Activated CD8-positive, alpha-beta memory T cell treated with anti-CD3 and anti-CD28 coated beads for 36 hours (primary cell): ENCODE results near the gene CFI. TPM values are rescaled to one million over a fixed set of nuclear protein-coding genes. Genes with fewer than 3 reads are reported as not detected.

ENCODE experiments used
- CTCF ChIA-PET: fragments of 350-600 bp; sonication (Branson Sonifier 250); formaldehyde crosslinking; loops from one replicate; lab custom pipeline; 2021; ENCODE audit warnings: antibody characterized with exemption; lab: Charles Lee
- POLR2A ChIA-PET: fragments of 350-600 bp; sonication (Branson Sonifier 250); formaldehyde crosslinking; loops from one replicate; lab custom pipeline; 2021; ENCODE audit warnings: antibody characterized with exemption; lab: Charles Lee
- total RNA-seq, 2 experiments: library from RNA; stranded (reverse); gene quantifications; one replicate each; pipeline ENCODE4 v1.2.3, GENCODE V29; 2021

The CFI gene
- under 1 TPM in 1 of 2 experiments, not detected in 1; 0.17 TPM for total RNA-seq

DNA sequence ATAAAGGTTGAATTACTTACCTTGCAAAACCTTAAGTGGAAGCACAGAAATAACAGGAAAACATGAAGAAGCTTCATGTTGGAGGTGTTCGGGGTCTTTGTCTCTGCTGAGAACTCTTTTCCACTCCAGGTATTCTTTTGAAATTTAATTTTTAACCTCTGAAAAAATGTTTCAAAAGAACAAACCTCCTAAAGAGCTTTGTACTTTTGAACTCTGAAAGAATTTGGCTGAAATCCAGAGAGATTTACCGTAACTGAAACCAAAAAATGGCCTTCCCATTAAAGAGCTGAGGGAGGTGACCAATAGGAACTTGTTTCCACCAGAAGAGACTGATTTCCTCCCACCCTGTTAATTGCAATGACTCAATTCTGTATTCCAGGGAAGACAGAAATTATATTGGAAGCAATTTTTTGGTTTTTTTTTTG is at the start of gene CFI:
CFI (minus strand) TSS at position 105 of the 425 bp plus-strand sequence; CDS start at position 77, 28 bp downstream.
- ChIA-PET CTCF (no interaction called here), POLR2A (no interaction called here)

- ChIA-PET CTCF (no interaction called here), POLR2A (no interaction called here)
Measured at GRCh38 chr4:109850601-109851000, 48.8 kb upstream of the CFI start.

GRCh38 chr4:109848501-109848900 is 46.7 kb upstream of the CFI start:
- CTCF ChIA-PET = no interaction called here

GRCh38 chr4:109847896-109848442 is 46.2 kb upstream of the CFI start, which contains the start of gene LRIT3:
TSS of gene LRIT3 (plus strand) at chr4:109848107. CDS start at chr4:109848202, 95 bp downstream.
- CTCF ChIA-PET = no interaction called here
- POLR2A ChIA-PET = no interaction called here

More at GRCh38 chr4:109848501-109848900, 46.7 kb upstream of the CFI start:
- POLR2A ChIA-PET = no interaction called here

- ChIA-PET CTCF (no interaction called here), POLR2A (no interaction called here)
Measured at GRCh38 chr4:109846395-109847098, 44.7 kb upstream of the CFI start.

DNA sequence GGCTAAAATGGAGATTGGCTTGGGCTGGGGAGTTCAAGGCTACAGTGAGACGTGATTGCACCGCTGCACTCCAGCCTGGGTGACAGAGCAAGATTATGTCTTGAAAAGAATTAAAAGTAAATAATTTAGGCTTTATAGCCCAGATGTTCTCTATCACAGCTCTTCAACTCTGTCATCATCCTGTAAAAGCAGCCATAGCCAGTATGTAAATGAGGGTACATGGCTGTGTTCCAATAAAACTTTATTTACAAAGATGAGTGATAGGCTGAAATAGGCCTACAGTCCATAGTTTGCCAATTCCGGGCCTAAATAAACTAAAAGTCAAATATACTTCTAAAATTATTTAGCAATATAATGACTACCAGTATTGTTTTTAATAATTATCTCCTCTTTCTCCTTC is 35.2 kb upstream of the CFI start:
- ChIA-PET POLR2A (no interaction called here), CTCF (no interaction called here)

DNA sequence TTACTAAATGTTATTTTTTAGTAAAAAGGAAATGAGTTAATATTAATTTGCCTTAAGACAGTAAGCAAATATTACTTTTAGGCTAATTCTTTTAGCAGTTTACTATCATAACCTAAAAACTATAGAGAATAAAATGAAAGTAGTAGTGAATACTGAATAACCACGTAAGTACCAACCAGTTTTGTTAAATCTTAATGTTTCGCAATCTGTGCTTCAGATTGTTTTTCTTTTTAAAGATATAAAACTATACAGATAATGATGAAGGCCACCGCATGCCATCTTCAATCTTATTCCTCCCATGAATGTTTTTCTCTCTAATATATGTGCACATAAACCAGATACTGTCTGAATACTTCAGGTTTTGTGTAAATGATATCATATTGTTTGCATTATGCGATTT is 32.0 kb upstream of the CFI start:
- CTCF ChIA-PET = no interaction called here
- POLR2A ChIA-PET = no interaction called here

- ChIA-PET CTCF (no interaction called here), POLR2A (no interaction called here)
Measured at GRCh38 chr4:109827672-109828071, 25.9 kb upstream of the CFI start, which contains the start of gene RRH. TSS of gene RRH (plus strand) at chr4:109827972. CDS start at chr4:109828028, 56 bp downstream.

DNA sequence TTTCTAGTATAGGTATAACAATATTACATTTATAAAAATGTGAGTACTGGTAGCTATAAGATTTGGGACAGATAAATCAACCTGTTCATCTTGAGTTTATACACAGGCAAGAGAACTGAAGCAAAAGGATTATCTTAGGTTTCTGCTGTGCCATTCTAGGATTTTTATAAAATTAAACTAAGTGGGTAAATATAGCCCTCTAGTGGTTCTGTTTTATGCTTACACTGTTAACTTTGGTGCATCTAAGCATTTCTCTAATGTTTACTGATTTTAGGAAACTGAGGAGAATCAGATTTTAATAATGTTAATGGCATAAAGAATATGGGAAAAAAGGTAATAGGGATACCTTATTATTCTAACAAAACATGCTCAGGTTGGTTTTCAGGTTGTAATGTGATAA is 24.9 kb upstream of the CFI start:
- ChIA-PET POLR2A (no interaction called here), CTCF (no interaction called here)

- ChIA-PET CTCF (no interaction called here), POLR2A (no interaction called here)
Measured at GRCh38 chr4:109821185-109821584, 19.4 kb upstream of the CFI start.

GRCh38 chr4:109820563-109820962 is 18.8 kb upstream of the CFI start:
- POLR2A ChIA-PET = no interaction called here

DNA sequence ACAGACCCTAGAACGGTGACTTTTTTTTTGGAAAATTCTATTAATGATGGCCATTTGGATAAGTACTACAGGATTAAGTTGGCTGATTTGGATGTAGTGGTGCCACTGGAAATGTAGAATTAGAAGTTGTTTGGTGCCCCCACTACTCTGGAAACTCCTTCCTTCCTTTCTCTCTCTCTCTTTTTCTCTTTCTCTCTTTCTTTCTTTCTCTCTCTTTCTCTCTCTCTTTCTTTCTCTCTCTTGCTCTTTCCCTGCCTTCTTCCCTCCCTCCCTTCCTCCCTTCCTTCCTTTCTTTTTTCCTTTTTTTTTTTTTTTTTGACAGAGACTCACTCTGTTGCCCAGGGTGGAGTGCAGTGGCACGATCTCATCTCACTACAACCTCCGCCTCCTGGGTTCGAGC is 16.5 kb upstream of the CFI start:
- ChIA-PET CTCF (no interaction called here), POLR2A (no interaction called here)

More at GRCh38 chr4:109820563-109820962, 18.8 kb upstream of the CFI start:
- CTCF ChIA-PET = interaction anchor here (1.4 kb wide), 1 partner anchor 396 kb away, joined by 3 read pairs; no protein-coding TSS in a partner anchor

GRCh38 chr4:109816894-109817293 is 15.1 kb upstream of the CFI start:
- ChIA-PET POLR2A (interaction anchor here (0.5 to 1.9 kb wide), 4 partner anchors 43 to 546 kb away, joined by 3 to 4 read pairs (median 4); partner anchors contain the start of gene SEC24B), CTCF (no interaction called here)

DNA sequence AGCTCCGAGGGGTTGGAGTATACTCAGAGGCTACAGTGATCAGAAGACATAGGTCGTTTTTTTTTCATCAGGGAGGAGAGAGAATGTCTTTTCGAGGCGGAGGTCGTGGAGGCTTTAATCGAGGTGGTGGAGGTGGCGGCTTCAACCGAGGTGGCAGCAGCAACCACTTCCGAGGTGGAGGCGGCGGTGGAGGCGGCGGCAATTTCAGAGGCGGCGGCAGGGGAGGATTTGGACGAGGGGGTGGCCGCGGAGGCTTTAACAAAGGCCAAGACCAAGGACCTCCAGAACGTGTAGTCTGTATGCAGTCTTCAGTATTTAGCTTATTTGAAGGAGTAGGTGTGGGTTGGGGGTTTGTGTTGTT is 14.3 kb upstream of the CFI start:
- CTCF ChIA-PET = no interaction called here
- POLR2A ChIA-PET = interaction anchor here (1.0 to 1.9 kb wide), 3 partner anchors 86 to 383 kb away, joined by 4 to 9 read pairs (median 4); partner anchors contain the start of genes PLA2G12A and SEC24B

DNA sequence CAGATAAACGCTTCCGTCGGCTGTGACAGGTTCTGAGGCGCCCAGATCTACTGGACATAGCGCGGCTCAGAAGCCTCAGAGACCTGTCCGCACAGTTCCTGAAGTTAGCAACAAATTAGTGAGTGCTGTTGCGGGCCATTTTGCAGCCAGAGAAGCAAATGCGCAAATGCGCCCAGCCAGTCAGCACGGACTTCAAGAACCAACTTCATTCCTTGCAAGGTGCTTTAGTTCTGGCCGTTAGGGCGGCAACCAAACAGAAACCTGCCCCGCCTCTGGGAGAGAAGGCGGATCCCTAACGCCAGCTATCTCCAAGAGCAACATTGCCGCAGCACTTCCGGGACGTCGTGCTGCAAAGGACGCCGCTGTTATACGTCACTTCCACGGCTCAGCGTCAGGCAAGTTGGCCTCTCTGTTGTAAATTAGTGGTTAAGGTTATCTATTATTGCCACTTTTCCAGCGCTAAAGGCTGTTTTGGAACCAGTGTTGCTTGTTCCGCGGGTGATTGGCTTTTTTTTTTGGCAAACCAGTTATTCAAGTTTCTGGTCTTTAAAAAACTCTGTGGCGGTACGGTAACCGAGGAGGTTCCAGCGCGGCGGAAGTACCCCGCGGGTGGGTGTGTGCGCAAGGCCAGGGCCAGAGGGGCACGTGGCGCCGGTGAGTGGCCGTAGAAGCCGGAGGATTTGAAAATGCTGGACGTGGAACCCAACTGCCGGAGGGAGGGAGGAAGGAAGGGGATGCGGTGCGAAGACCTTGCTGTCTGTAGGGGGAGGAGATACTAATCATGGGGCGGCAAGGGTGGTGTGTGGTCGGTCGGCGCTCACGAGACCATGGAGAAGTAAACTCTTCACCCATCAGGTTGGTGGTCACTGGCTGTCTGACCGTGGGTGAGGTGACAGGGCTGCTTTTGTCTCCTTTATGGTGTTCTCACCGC is 13.6 kb upstream of the CFI start, which contains the start of gene GAR1:
GAR1 (plus strand) TSS at position 612 of the 931 bp plus-strand sequence. CDS start 403 bp downstream, outside the sequence.
- ChIA-PET CTCF (no interaction called here), POLR2A (interaction anchor here (0.7 to 1.7 kb wide), 4 partner anchors 47 to 383 kb away, joined by 3 to 9 read pairs (median 4); partner anchors contain the start of gene PLA2G12A)

GRCh38 chr4:109811707-109812106 is 9.9 kb upstream of the CFI start:
- POLR2A ChIA-PET = no interaction called here

GRCh38 chr4:109810552-109811387 is 9.0 kb upstream of the CFI start:
- ChIA-PET CTCF (interaction anchor here (0.7 kb wide), 1 partner anchor 73 kb away, joined by 3 read pairs; no protein-coding TSS in a partner anchor), POLR2A (no interaction called here)

More at GRCh38 chr4:109811707-109812106, 9.9 kb upstream of the CFI start:
- CTCF ChIA-PET = no interaction called here

GRCh38 chr4:109809655-109810054 is 7.9 kb upstream of the CFI start:
- CTCF ChIA-PET = interaction anchor here (0.7 kb wide), 1 partner anchor 72 kb away, joined by 3 read pairs; no protein-coding TSS in a partner anchor
- POLR2A ChIA-PET = no interaction called here
